Stimulated activated CD4-positive, alpha-beta T cell treated with anti-CD3 and anti-CD28 coated beads, Interleukin-2, amount 100 ng/mL, for 24 hours (primary cell): ENCODE results near the gene ZNF441.
A peak's percentile ranks its signal among the peaks of the same experiment; 100 is the strongest.
"Not testable (repeated sequence)": the region's sequence is repeated elsewhere in the genome, so short reads cannot be mapped to it uniquely, and the experiment has no call there.

Source experiments
- DNase-seq, 2 donors: peaks; one replicate each; pipeline ENCODE4 v3.0.0-alpha.2; 2020

The ZNF441 gene

GRCh38 chr19:11781295-11782057, 14.7 kb downstream of the ZNF441 start:
- DNase-seq, result no peak

DNA sequence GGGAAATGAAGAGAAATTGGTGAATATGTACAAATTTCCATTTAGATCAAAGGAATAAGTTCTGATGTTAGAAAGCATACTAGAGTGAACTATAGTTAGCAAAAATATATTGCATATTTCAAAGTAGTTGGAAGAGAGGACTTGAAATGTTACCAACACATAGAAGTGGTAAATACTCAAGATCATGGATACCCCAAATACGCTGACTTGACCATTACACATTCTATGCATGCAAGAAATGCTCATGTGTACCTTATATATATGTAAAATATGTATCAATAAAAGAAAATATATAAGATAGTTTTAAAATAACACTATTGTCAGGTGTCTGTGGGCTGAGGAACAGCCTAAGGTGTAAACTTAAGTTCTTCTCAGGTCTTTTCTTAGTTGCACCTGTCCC, 17.0 kb downstream of the ZNF441 start:
- no peak for DNase-seq

GRCh38 chr19:11784356-11784755, 17.6 kb downstream of the ZNF441 start:
- no peak for DNase-seq

DNA sequence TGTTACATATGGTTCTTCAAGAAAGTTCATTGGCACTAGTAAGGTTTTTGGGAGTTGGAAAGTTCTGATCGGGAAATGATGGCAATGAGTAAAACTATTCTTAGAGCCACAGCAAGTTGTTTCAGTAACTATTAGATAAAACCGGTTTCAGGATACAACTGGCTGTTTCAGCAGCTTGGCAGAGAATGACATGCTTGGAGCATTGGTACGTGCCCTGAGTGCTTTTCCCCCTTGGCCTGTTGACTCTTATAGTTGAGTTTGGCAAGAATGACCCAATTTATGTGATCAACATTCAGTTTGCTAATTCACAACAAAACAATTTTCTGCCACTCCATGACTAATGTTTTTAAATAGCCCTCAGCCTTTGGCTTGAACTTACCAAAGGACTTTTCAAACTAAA, 20.7 kb downstream of the ZNF441 start:
- no peak for DNase-seq

DNA sequence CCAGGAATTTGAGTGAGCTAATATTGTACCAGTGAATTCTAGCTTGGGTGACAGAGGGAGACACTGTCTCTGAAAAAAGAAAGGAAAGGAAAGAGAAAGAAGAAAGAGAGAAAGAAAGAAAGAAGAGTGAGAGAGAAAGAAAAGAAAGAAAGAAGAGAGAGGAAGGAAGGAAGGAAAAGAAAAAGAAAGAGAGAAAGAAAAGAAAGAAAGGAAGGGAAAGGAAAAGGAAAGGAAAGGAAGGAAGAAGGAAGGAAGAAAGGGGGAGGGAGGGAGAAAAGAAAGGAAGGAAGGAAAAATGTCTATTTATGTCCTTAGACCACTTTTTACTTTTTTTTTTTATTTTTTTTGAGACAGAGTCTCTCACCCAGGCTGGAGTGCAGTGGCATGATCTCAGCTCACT, 26.1 kb downstream of the ZNF441 start:
- DNase-seq, result no peak

- peak; percentile 76 to 77 for DNase-seq
Observed at GRCh38 chr19:11797491-11797890, 30.7 kb downstream of the ZNF441 start.

DNA sequence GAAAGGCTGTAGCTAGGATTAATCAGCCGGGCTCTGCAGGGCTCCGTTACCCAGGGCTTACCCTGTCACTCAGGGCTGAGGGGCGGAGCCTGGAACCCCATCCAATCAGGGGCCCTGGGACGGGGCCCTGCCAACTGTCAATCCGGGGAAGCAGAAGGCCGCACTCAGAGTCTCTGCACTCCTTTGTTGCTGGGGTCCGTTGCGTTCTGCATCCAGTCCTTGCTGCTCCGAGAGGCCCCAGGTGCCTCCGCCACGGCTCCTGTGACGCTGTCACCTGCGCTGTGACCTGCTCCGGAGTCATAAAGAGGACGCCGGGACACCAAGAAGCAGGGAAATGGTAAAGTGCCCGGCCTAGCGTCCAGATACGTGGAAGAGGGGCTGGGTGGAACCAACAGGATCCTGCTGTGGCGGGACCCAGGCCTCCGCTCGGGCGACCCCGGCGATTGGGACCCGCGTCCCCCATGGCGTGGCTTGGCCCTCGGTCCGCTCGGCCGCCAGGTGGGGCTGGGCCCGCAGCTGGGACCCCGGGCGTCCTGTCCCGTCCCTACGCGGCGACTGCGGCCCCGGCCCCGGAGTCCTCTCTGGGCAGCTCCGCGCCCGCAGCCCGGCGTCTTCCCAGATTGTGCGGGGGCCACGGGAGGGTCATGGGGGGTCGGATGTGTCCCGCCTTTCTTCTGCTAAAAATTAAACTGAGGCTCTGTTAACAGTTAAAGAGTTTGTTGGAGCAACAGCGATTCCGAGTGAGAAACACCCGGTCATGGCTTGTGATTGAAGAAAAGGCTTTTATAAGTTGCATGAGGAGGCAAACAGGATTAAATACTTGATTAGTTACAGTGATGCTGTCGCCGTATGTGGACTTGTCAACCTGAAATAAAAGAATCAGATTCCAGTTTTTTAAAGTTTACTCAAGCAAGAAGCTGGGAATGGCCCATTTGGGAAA, 31.9 kb downstream of the ZNF441 start, which contains the start of gene ZNF491:
ZNF491 (plus strand) TSS at position 133 of the 940 bp plus-strand sequence. CDS start 7,431 bp downstream, outside the sequence.
- DNase-seq, result peak; percentile 88 to 91

GRCh38 chr19:11806354-11807098, 39.7 kb downstream of the ZNF441 start:
- no peak for DNase-seq

- no peak for DNase-seq
Observed at GRCh38 chr19:11807099-11807380, 40.2 kb downstream of the ZNF441 start.

GRCh38 chr19:11813703-11814028, 46.9 kb downstream of the ZNF441 start:
- no peak for DNase-seq

GRCh38 chr19:11814029-11814699, 47.4 kb downstream of the ZNF441 start, which contains the start of gene ZNF440:
TSS of gene ZNF440 (plus strand) at chr19:11814273. CDS start at chr19:11814448, 175 bp downstream.
- peak; percentile 91 to 94 for DNase-seq

- no peak for DNase-seq
Observed at GRCh38 chr19:11814700-11815035, 47.9 kb downstream of the ZNF441 start.

DNA sequence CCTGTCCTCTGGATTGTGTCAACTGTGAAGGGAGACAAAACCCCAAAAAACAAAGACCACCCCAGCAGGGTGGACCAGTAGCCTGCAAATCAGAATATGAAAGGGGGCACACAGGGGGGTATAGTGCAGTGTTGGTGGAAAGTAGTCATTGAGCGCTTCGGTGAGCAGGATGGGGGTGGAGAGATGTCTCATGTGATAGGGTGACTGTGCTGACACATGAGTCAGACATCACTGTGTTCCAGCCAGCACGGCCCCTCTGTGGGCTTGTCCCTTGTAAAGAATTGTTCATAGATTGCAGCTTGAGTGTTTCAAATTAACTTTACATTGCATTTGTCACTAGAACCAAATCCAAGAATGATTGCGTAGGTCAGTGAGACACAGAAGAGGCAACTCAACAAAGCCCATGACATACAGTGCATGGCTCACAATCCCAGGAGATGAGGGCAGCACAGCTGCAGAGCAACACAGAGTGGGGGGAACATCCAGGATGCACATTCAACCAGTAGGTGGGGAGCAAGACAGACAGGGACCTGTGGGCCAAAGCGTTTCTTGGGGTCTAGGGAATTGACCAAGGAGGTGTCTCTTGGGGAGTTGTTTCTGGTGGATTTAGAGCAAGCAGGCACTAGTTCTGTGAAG, 54.8 kb downstream of the ZNF441 start:
- no peak for DNase-seq

- DNase-seq, result not testable (repeated sequence)
Observed at GRCh38 chr19:11828957-11829876, 62.4 kb downstream of the ZNF441 start.

DNA sequence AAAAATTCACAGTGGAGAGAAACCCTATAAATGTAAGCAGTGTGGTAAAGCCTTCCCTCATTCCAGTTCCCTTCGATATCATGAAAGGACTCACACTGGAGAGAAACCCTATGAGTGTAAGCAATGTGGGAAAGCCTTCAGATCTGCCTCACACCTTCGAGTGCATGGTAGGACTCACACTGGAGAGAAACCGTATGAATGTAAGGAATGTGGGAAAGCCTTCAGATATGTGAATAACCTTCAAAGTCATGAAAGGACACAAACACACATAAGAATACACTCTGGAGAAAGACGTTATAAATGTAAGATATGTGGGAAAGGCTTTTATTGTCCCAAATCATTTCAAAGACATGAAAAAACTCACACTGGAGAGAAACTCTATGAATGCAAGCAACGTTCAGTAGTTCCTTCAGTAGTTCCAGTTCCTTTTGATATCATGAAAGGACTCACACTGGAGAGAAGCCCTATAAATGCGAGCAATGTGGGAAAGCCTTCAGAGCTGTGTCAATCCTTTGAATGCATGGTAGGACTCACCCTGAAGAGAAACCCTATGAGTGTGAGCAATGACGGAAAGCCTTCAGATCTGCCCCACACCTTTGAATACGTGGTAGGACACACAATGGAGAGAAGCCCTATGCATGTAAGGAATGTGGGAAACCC, 65.6 kb downstream of the ZNF441 start:
- DNase-seq, result no peak

- no peak for DNase-seq
Observed at GRCh38 chr19:11833541-11833940, 66.7 kb downstream of the ZNF441 start.
